CD4-positive, alpha-beta T cell treated with Interleukin-1 beta for 1 hour (primary cell): ENCODE data around the gene PLCB1.
A peak's percentile ranks its signal among the peaks of the same experiment; 100 is the strongest.
"Not testable (repeated sequence)": the region's sequence is repeated elsewhere in the genome, so short reads cannot be mapped to it uniquely, and the experiment has no call there.

Experiments used
- DNase-seq, 2 donors: peaks; one replicate each; pipeline ENCODE4 v3.0.0-alpha.2; 2020 to 2022

PLCB1 gene

DNA sequence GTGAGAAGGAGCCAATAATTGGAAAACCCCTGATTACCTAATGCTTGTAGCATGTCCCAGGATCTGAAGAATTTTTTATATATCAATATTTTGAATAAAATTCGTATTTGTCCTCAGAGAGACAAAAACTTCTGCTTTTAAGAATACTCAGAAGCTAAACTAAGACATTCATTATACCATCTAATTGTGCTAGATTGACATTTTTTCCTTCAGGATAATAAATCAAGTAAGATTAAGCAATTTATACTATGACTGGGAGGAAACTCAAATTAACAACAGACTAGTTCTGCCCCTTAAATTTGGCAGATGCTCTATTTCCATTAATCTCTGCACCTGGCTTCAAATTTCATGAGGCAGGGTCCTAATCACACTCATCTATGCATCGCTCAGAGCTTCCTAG is 291.4 kb downstream of the PLCB1 start:
- DNase-seq, result no peak

DNA sequence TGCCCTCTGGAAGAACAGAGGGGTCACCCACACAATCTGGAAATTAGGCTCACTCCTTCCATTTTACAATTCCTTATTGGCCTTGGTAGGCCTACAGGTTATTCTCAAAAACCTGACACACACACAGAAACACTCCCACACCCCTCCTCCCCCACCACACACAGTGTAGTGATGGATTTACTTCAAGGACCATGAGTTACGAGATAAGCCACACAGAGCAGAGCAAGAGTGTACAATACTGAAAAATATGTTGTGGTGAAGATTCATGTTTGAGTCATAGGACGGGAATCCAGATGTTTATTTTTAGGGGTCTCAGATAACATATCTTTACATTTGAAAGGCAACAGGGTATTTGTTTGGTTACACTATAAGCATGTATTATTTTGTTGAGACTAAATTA is 291.9 kb downstream of the PLCB1 start:
- no peak for DNase-seq

DNA sequence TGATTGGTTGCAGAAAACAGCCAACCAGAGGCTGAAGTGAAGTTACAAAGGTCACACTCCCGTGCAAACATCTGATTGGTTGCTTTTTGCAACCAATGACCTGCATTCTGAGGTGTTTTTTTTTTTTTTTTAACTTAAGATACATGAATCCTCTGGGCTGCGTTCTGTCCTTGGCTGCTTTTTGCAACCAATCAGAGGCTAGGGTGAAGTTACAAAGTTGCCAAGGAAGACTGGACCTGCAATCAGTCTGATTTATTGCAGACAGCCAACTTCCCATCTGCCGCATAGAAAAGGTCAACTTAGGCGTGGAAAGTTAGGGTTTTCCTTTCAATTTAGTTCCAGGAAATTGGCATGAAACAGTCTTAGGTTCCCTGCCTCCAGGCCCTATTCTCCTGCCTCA is 292.9 kb downstream of the PLCB1 start:
- no peak for DNase-seq

DNA sequence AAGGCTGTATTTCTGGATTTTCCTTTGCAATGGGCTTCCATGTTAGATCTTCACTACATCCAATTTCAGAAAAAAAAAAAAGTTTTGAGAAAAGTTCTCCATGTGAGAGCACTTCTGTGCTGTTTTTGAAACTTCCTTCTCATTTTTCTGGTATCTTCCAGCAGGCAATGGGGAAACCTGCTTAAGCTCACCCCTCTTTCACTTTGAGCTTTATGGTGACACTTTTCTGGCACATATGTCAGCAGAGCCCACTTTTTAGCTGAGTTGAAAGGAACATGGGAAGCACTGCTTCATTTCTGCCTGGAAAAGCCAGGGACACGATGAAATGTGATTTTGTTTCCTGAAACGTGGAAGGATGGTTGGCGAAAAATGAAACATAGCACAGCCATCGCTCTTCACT is 293.7 kb downstream of the PLCB1 start:
- no peak for DNase-seq

DNA sequence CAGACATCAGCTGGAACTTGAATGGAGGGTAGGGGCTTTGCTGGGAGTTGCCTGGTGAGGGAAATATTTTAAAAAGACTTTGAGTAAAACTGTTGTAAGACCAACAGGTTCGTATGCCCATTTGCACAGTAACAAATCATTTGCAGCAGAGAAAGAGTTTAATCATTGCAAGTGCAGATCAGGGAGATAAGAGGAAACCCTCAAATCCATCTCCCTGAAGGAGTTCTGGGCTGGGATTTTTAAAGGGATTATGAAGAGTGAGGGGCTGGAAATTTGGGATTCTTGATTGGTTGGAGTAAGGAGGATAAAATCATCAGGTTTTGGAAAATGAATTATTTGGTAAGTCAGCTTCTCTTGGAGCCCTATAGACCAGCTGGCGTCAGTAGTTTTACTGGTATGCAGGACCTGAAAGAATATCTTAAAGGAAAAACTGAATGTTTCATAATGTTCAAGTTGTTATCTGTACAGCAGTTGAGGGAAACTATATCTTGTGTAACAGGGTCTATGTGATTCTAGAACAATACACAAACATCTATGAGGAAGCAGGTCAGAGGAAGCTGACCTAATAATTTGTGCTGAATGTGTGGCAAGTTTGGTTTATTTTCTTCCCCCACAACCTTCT is 295.5 kb downstream of the PLCB1 start:
- no peak for DNase-seq

DNA sequence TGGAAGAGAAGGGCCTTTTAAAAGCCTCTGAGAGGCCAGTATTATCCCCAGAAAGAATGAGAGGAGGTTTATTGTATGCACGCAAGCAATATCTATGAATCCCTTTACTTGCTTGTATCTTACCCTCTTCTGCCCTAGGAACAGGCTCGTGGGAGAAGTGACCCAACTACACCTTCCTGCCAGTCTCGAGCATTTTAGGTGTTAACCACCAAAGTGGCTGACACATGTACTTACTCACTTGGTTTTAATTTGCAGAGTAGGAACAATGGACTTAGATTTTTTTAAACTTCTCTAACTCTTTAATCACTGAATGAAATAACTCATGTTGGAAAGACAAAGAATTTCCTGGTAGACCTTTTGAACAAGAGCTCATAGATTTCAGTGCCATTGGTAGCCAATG is 296.9 kb downstream of the PLCB1 start:
- peak in 1 of 2 donors; percentile 2 for DNase-seq

DNA sequence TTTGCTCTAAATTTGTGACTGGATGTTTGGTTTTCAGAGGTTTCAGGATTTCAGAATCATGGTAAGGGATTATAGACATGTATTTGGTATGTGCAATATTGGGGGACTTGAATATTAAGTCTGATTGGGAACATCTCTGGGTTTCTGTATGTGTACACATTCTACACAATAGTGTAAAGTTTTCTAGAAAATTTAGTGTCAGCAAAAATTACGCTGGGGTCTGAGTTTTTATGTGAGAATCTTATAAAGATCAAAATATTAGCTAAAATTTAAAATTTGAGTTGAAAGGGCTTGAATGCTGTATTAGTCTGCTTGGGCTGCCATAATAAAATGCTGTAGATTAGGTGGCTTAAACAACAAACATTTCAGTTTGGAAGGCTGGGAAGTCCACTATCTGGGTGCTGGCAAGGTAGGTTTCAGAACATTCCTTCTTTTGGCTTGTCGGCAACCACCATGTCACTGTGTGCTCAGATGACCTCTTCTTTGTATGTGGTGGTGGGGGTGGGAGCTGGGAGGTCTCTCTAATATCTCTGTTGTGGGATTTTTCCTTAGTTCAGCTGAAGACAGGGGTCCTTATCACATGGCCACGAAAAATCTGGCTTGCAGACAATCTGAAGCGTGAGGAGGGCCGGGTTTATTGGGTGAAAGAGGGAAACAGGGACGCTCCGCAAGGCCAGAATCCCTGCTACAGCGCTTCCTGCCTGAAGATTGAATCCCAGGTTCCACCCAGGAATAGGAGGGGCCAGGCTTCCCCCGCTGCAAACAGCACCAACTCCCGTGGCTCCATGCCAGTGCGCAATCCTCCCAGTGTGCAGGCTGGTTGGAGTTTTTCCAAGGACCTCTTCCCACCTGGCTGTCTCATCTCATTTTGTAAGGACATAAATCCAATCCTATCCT is 299.7 kb downstream of the PLCB1 start:
- DNase-seq, result no peak

DNA sequence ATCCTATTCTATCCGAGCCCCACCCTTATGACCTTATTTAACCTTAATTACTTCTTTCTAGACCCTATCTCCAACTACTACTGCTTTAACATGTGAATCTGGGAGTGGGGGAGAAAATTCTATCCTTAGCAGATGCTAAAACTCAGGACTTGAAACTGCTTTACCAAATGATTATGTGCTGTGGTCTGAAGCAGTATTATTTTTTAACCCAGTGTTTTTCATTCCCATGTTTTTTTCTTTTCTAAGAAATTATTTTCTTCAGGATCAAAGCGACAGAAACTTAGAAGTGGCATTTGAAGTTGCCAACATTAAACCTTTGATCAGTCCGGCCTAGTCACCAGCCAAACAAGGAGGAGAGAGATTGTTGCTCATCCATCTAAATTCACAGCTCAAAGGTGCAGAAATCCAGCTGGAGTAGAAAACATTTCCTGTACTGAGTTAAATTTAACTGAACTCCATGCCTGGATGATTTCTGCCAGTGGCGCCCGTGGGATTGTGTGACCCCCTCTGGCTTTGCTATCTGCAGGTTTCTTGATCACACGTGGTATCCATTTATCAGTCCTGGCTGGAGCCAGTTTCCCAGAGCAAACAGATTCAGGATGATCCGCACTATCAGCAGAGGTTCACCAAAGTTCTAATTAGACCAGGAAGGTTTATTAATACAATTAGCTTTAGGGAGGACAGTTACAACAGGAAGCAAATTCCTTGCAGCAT is 300.5 kb downstream of the PLCB1 start:
- DNase-seq, result no peak

DNA sequence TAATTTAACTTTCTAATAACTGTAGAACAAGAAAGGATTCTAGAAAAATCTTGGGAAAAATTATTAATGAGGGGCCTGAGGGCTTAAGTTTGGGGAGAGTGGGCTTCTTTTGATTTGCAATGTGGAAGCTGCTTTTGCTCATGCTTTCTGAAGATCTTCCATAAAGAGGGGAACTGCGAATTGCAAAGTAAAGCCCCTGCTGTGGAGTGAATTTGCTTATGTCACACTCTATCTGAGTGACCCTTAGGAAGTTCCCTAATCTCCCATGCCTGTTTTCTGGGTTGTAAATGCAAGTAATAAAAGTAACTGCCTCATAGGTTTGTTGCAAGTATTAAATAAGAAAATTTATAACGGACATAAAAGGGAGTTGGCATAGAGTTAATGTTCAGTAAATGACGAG is 301.2 kb downstream of the PLCB1 start:
- DNase-seq, result no peak

DNA sequence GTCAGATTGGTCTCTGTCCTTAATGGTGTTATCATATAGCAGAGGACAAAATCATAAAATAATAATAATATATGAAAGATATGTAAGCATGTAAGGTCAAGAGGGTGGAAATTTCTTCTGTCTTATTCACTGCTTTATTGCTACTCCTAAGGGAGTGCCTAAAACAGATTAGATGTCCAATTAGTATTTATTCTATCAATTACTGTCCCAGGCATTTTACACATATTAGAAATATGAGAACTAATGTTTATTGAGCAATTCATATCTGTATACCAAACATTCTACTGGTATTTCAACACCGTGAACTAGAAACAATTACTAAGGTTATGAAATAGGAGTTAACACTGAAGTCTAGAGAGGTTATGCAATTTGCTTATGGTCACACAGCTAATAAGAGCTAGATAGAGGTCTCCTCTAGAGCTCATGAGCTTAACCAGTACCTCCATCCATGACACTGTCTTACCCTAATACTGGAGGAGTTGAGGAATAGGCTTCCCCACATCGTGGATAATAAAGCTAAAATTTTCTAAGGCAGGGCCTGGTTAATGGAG is 302.3 kb downstream of the PLCB1 start:
- DNase-seq, result no peak

DNA sequence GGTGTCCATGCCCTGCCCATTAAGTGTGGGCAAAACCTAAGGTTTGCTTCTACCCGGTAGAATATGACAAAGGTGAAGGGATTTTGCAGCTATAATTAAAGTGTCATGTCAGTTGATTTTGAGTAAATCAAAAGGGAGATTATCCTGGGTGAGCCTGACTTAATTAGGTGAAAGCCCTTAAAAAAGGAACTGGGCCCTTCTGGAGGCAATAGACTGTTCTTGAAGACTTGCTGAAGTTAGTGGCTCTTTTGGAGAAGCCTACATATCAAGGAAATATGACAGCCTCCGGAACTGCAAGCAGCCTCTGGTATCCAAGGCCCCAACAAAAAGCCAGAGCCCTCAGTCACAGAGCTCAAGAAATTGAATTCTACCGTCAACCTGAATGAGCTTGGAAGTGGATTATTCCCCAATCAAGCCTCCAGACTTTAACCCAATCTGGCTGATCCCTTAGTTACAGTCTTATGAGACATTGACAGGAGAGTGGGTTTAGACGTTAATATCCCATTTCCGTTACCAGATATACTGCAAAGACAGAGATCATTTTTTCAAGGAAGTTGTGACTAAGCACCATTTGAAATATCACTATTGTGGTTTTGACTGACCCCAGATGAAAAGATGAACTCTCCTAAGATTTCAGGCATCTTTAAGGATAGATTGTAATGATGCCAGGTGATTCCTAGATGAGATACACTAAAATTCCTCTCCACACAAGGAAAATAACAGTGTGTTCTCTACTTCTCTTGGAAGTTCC is 303.4 kb downstream of the PLCB1 start:
- no peak for DNase-seq

DNA sequence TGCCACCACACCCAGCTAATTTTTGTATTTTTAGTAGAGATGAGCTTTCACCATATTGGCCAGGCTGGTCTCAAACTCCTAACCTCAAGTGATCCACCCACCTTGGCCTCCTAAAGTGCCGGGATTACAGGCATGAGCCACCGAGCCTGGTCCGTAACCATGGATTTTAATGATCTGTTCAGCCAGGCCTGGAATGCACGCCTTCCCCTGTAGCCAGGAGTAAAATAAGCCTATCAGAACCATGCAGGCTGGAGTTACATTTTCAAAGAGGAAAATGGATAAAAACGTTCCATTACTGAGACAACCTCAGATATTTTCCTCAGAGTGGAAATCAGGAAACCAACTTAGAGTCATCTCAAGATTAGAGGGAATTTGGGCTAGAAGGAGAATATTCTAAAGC is 304.9 kb downstream of the PLCB1 start:
- DNase-seq, result not testable (repeated sequence)

DNA sequence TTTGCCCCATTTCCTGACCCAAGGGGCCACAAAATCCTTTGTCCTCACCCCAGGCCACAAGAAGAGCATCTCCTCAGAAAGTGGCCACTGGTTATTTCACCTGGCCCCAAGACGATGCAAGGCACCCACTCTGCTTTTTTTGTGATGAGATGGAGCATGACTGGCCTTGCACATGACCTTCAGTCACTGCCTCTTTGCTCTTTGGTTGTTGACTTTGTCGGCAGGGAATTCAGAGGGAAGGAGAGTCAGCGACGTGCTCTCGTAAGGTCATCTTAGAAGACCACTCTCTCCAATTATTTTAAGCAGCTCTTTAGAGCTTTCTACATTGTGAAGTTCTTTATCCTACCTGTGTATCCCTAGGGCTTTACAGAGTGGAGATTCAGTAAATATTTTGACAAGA is 306.7 kb downstream of the PLCB1 start:
- DNase-seq, result no peak

DNA sequence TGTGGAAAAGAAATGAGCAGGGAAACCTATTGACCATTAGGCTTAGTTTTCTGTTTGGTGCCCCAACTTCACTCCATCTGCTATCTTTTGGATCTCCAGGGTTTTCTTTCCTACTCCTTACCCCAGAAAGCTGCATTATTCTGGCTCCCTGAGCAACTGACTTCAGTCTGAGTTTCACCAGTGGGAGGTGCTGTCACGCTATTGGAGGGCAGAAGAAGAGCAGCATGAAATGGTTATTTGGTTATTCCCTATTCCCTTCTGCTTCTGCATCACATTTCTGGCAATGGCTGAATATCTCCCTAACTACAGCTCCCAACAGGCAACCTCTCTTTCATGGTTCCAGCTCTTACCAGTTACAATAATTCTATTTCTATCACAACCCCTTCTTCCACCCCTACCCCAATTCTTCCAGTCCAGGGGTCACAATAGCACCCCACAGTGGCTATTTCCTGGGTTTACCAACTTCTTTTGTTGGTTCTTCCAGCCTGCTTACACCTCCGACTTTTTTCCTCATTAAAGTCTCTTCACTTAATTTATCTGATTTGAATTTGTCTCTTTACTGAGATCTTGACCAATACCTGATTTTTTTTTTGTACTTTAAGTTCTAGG is 311.5 kb downstream of the PLCB1 start:
- no peak for DNase-seq

DNA sequence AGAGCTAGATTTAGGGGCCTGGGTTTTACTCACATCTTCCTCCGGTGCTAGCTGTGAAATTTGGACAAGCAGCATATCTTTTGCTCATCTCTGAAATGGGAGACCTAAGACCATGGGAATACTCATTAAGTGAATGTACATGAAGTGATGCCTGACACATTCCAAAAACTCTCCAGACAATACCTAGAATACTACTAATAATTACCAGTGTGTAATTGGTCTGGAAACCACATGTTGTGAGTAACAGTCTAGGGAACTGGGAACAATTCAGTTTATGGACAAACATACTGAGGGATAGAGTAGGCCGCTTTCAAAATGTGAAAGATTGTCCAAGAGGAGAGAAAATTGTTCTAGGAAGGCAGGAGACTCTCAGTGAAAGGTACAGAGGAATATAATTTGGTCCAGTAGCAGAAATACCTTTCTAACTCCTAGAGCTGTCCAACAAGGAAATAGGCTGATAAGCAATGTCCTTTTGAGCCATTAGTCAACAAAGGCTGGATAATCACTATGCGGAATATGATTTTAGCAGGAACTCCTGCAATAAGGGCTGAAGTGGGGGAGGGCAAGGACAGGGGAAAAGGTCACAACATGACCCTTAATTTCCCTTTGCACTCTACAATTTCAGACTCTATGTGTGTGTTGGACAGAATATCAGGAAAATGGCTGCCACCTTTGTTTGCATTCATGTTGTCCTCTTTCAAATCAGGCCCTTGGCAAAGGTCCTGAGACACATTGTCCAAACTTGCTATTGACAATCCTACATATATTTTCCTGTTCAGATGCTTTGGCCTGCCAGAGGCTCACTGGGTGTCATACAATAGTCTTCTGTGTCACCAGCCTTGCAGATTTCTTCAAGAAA is 315.4 kb downstream of the PLCB1 start:
- no peak for DNase-seq

DNA sequence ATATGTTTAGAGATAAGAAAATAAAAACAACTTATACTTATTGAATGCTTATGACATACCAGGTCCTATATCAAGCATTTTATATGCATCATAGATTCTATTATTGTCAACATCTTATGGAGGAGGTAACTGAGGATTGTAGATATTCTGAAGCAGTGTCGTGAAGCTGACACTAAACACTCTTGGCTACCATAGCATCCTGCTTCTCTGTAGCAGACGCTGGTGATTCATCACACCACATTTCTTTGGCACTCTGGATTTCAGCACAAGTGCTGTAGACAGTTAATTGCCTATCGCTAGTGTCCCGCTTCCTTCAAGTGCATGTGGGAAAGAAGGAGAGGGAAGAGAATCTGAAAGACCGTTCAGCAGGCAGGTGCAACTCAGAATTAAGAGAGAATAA is 317.1 kb downstream of the PLCB1 start:
- no peak for DNase-seq

DNA sequence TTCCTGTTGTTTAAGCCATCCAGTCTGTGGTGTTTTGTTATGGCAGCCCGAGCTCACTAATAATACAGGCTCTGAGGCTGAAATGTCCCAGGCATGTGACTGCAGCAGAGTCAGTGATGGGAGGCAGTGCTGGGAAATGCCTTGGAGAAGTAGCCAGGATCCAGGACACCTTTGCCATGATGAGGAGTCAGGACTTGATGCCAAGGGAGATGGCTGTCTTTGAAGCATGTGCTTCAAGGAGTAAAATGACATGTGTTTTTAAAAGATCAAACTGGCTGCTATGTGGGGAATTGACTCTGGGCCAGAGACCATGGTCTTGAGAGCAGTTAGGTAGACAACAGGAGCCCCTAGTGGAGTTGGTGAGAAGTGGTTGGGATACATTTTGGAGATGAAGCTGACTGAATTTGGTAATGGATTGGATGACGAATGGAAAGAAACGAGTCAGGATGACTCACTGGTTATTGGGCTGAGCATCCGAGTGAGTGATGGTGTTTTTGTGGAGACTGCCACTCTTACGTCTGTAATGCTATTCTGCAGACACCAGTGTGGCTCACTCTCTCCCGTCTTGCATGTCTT is 322.2 kb downstream of the PLCB1 start:
- DNase-seq, result peak in 1 of 2 donors; percentile 48

DNA sequence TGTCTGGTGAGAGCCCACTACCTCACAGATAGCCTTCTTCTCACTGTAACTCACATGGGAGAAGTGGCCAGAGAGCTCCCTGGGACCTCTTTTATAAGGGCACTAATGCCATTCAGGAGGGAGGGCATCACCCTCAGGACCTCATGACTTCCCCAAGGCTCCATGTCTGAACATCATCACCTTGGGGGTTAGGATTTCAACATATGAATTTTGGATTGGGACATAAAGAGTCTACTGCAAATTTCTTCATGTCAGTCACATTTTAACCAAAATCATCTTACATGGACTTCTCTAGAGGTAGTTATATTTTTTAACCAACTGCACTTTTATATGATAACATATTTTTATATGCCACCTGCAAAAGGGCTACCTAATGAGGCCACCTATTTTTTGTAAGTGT is 324.7 kb downstream of the PLCB1 start:
- no peak for DNase-seq

DNA sequence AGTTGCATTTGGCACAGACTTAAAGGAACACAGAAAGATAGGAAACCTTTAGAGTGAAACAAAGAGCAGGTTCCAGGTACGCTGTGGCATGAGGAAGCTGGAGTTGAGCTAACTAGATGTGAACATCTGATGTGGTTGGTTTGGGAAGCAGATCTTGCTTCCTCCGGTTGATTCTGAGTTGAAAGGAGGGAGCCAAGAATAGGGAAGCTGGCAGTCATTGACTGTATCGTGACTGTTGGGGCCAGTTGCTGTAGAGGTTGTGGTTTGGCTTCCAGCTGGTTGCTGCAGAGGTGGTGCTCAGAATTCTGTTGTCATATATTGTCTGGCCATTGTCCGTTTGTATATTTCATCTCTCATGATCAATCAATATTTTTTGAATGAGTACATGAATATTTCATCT is 325.9 kb downstream of the PLCB1 start:
- peak in 1 of 2 donors; percentile 18 for DNase-seq

DNA sequence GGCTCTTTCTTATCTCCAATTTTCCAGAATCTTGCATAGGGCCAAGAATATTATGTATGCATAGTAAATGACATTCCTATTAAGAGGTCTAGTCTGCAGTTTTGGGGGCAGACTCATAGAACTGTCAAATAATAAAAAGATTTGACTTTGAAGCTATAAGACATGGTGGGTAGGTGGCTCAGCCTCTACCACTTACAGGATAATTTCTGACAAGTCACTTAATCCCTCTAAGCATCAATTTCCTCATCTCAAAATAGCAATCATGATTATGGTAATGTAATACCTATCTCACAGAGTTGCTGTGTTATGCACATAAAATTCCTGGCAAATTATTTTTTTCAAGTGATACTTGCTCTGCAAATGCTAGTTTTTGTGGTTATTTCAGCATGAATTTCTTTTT is 329.1 kb downstream of the PLCB1 start:
- DNase-seq, result no peak

DNA sequence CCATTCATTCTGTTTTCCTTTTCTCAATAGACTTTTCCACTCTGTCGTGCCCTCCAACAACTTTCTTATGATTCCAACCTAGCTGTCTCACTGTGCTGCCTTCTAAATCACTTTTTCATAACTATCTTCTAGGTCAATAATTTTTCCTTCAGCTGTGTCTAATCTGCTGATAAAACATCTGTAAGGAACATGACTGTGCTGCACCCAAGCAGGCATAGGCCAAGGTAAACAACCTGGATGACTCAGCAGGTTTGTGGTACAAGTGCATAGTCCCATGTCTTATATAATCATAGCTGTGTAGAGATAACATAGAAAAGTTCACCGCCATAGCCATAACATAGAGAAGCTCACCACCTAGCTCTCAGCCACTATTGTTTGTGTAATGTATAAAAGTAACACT is 332.3 kb downstream of the PLCB1 start:
- DNase-seq, result no peak
